Urothelium cell line (cell line): ENCODE measurements around the gene XKR3.
A peak's percentile ranks its signal among the peaks of the same experiment; 100 is the strongest.
"Not testable (repeated sequence)": the region's sequence is repeated elsewhere in the genome, so short reads cannot be mapped to it uniquely, and the experiment has no call there.

Experiments used
- DNase-seq: peaks from one replicate; pipeline ENCODE4 v3.0.0; 2011; ENCODE audit warnings: low spot score, mixed read lengths
- FAIRE-seq: peaks from 2 replicates; lab custom pipeline; 2011; peaks lifted over from hg19 to GRCh38; lab: Jason Lieb, UNC

XKR3 gene

GRCh38 chr22:16748160-16748929, 76.9 kb downstream of the XKR3 start:
- not testable (repeated sequence) for DNase-seq, FAIRE-seq

- not testable (repeated sequence) for FAIRE-seq
Measured at GRCh38 chr22:16747266-16748159, 77.7 kb downstream of the XKR3 start.

GRCh38 chr22:16734271-16734670, 90.9 kb downstream of the XKR3 start:
- FAIRE-seq, result not testable (repeated sequence)

More at GRCh38 chr22:16747266-16748159, 77.7 kb downstream of the XKR3 start:
- peak; percentile 2 for DNase-seq

More at GRCh38 chr22:16734271-16734670, 90.9 kb downstream of the XKR3 start:
- not testable (repeated sequence) for DNase-seq
